ENCODE measurements around the gene GTF3C1.
"Not testable (repeated sequence)": the region's sequence is repeated elsewhere in the genome, so short reads cannot be mapped to it uniquely, and the experiment has no call there.

GTF3C1 gene

DNA sequence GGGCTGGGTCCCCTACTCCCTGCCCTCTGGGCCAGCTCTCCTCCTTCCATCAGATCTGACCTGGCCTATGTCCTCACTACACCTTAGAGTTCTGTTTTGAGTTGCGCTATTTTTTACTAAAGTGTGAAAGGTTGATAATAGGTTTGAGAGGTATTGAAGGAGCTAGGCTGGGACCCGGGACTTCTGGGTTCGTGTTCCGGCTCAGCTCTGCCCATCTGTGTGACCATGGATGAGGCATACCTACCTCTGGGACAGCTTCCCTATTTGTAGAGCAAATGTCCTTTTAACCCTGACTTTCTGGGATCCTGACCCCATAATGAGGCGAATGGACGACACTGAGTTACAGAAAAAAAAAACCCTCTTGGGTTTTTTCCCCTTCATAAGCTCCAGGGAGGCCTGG is 111.8 kb downstream of the GTF3C1 start:
- Histone ChIP-seq H3K36me3 (ENCODE audit: control insufficient read depth in 1 of 2, insufficient read depth in 2 of 2, low read length in 2 of 2) (no peaks in the 10 kb centered on the region), H3K27me3 (ENCODE audit: low read depth, low read length) (no peaks in the 10 kb centered on the region), H3K4me1 (ENCODE audit: control insufficient read depth in 1 of 2, insufficient read depth in 2 of 2, low read length in 2 of 2) (no peaks in the 10 kb centered on the region), H3K4me3 (ENCODE audit: low read depth in 1 of 2, low read length in 2 of 2) (no peak overlapping the region), H3K27ac (ENCODE audit: low read length) (no peak overlapping the region), H3K9me3 (ENCODE audit: control insufficient read depth in 1 of 2, low read length in 2 of 2) (no peaks in the 10 kb centered on the region)

DNA sequence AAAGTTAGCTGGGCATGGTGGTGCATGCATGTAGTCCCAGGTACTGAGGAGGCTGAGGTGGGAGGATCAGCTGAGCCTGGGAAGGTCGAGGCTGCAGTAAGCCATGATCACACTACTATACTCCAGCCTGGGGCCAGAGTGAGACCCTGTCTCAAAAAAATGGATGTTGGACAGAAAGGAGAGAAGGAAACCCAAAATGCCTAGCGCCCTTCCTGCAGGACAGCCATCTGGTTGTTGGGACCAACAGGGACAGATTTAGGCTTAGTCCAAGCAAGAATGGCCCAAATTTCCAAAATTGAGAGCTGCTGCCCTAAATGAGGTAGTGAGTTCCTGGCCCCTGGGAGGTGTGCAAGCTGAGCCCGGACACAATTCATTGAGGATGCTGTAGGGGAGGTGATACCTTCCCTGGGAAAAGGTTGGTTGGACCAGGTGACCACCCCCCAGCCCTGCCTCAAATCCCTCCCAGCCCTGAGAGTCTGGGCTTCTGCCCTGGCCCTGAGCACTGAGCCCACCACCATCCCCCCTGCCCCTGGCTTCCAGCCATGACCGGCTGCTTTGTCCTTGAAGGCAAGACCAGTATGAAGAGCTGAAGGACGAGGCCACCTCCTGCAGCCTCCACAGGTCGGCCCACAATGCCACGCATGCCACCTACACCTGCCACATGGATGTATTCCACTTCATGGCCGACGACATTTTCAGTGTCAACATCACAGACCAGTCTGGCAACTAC is 112.6 kb downstream of the GTF3C1 start:
- no peaks in the 10 kb centered on the region for H3K27me3 ChIP-seq (ENCODE audit: low read depth, low read length)
- no peak overlapping the region for H3K4me3 ChIP-seq (ENCODE audit: low read depth in 1 of 2, low read length in 2 of 2)
- no peaks in the 10 kb centered on the region for H3K36me3 ChIP-seq (ENCODE audit: control insufficient read depth in 1 of 2, insufficient read depth in 2 of 2, low read length in 2 of 2)
- no peaks in the 10 kb centered on the region for H3K9me3 ChIP-seq (ENCODE audit: control insufficient read depth in 1 of 2, low read length in 2 of 2)
- no peaks in the 10 kb centered on the region for H3K4me1 ChIP-seq (ENCODE audit: control insufficient read depth in 1 of 2, insufficient read depth in 2 of 2, low read length in 2 of 2)
- no peak overlapping the region for H3K27ac ChIP-seq (ENCODE audit: low read length)

DNA sequence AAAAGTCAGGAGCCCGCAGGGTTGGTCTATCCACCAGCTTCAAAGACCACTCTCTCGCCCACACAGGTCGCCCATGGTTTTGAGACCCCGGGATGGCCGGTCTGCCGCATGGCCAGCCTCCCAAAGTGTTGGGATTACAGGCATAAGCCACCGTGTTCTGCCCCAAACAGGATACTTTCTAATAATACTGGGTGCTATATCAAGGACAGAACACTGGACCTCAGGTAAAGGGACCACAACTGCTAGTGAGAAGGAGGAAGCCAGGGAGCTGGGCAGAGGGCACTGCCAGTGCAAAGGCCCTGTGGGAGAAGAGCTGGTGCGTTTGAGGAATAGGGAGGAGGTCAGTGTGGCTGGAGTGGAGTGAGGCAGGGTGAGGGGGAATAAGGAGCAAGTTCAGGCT is 113.6 kb downstream of the GTF3C1 start:
- H3K4me1 ChIP-seq (ENCODE audit: control insufficient read depth in 1 of 2, insufficient read depth in 2 of 2, low read length in 2 of 2): no peaks in the 10 kb centered on the region
- H3K4me3 ChIP-seq (ENCODE audit: low read depth in 1 of 2, low read length in 2 of 2): no peak overlapping the region
- H3K27me3 ChIP-seq (ENCODE audit: low read depth, low read length): no peaks in the 10 kb centered on the region
- H3K27ac ChIP-seq (ENCODE audit: low read length): no peak overlapping the region
- H3K9me3 ChIP-seq (ENCODE audit: control insufficient read depth in 1 of 2, low read length in 2 of 2): no peaks in the 10 kb centered on the region
- H3K36me3 ChIP-seq (ENCODE audit: control insufficient read depth in 1 of 2, insufficient read depth in 2 of 2, low read length in 2 of 2): no peaks in the 10 kb centered on the region

DNA sequence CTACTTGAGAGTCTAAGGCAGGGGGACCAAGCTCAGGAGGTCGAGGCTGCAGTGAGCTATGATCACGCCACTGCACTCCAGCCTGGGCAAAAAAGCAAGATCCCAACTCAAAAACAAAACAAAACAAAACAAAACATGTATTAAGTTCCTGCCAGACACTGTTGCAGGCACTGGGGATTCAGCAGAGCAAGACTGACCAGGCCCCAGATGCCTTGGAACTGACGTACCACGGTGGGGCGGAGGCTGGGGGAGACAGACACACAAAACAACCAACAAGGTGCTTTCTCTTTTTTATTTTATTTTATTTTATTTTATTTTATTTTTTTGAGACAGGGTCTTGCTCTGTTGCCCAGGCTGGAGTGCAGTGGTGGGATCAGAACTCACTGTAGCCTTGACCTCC is 114.6 kb downstream of the GTF3C1 start:
- H3K4me3 ChIP-seq (ENCODE audit: low read depth in 1 of 2, low read length in 2 of 2); H3K36me3 ChIP-seq (ENCODE audit: control insufficient read depth in 1 of 2, insufficient read depth in 2 of 2, low read length in 2 of 2); H3K9me3 ChIP-seq (ENCODE audit: control insufficient read depth in 1 of 2, low read length in 2 of 2); H3K27me3 ChIP-seq (ENCODE audit: low read depth, low read length); H3K4me1 ChIP-seq (ENCODE audit: control insufficient read depth in 1 of 2, insufficient read depth in 2 of 2, low read length in 2 of 2); H3K27ac ChIP-seq (ENCODE audit: low read length): not testable (repeated sequence)

DNA sequence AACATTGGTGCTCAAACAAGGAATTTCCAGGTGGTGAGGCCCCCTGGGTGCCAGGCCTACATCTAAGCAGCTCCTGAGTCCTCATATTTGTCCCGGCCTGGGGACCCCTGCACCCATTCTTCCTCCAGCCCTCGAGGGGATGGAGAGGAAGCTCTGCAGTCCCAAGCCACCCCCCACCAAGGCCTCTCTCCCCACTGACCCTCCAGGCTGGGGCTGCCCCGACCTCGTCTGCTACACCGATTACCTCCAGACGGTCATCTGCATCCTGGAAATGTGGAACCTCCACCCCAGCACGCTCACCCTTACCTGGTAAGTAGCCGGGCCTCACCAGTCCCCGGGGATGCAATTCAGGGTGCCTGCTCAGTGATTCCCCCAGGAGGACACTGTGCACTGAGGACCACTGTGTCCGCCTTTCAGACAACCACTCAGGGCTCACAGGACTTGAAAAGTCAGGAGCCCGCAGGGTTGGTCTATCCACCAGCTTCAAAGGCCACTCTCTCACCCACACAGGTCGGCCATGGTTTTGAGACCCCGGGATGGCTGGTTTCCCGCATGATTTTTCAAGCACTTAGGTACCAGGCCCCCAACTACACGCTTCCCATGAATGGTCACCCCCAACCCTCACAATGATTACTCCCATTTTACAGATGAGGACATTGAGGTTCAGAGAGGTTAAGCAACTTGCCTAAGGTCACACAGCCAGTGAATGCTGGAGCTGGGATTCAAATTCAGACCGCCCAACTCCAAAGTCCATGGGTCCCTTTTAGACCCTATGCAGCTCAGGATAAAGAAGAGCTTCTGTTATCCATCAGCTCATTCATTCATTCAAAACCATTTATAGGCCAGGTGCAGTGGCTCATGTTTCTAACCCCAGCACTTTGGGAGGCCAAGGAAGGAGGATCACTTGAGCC is 115.3 kb downstream of the GTF3C1 start:
- Histone ChIP-seq H3K9me3 (ENCODE audit: control insufficient read depth in 1 of 2, low read length in 2 of 2) (no peaks in the 10 kb centered on the region), H3K4me3 (ENCODE audit: low read depth in 1 of 2, low read length in 2 of 2) (no peak overlapping the region), H3K27me3 (ENCODE audit: low read depth, low read length) (no peaks in the 10 kb centered on the region), H3K27ac (ENCODE audit: low read length) (no peak overlapping the region), H3K36me3 (ENCODE audit: control insufficient read depth in 1 of 2, insufficient read depth in 2 of 2, low read length in 2 of 2) (no peaks in the 10 kb centered on the region), H3K4me1 (ENCODE audit: control insufficient read depth in 1 of 2, insufficient read depth in 2 of 2, low read length in 2 of 2) (no peaks in the 10 kb centered on the region)

DNA sequence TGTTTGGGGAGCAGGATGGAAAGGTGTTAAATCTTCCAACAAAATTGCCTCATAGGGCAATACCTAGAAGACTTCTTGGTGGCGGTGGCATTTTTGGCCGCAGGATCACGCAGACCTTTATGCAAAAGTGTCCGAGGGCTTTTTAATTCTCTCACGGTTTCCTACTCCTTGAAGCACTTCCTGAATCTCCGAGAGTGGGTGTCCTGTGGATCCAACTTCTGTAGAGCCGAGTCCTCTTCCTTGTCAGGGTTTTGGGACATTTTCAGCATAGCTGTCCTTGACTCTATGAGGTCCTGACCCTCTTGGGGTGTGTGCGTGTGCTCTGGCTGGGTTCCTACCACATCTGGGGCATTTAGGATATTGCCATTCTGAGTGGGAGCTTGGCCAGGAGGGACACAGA is 116.1 kb downstream of the GTF3C1 start:
- no peaks in the 10 kb centered on the region for H3K36me3 ChIP-seq (ENCODE audit: control insufficient read depth in 1 of 2, insufficient read depth in 2 of 2, low read length in 2 of 2)
- H3K9me3 ChIP-seq (ENCODE audit: control insufficient read depth in 1 of 2, low read length in 2 of 2): no peaks in the 10 kb centered on the region
- H3K4me3 ChIP-seq (ENCODE audit: low read depth in 1 of 2, low read length in 2 of 2): no peak overlapping the region
- H3K4me1 ChIP-seq (ENCODE audit: control insufficient read depth in 1 of 2, insufficient read depth in 2 of 2, low read length in 2 of 2): no peaks in the 10 kb centered on the region
- H3K27me3 ChIP-seq (ENCODE audit: low read depth, low read length): no peaks in the 10 kb centered on the region
- H3K27ac ChIP-seq (ENCODE audit: low read length): no peak overlapping the region

DNA sequence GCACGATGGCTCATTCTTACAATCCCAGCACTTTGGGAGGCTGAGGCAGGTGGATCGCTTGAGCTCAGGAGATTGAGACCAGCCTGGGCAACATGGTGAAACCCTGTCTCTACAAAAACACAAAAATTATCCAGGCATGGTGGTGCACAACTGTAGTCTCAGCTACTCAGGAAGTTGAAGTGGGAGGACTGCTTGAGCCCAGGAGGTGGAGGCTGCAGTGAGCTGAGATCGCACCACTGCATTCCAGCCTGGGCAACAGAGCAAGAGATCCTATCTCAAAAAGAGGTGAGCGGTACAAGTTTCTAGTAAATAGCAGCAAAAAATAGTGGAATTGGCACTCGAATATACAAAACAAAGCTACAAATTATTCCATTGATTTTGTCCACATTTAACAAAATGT is 116.5 kb downstream of the GTF3C1 start:
- not testable (repeated sequence) for H3K36me3 ChIP-seq (ENCODE audit: control insufficient read depth in 1 of 2, insufficient read depth in 2 of 2, low read length in 2 of 2); H3K4me1 ChIP-seq (ENCODE audit: control insufficient read depth in 1 of 2, insufficient read depth in 2 of 2, low read length in 2 of 2); H3K27ac ChIP-seq (ENCODE audit: low read length); H3K27me3 ChIP-seq (ENCODE audit: low read depth, low read length); H3K9me3 ChIP-seq (ENCODE audit: control insufficient read depth in 1 of 2, low read length in 2 of 2); H3K4me3 ChIP-seq (ENCODE audit: low read depth in 1 of 2, low read length in 2 of 2)

DNA sequence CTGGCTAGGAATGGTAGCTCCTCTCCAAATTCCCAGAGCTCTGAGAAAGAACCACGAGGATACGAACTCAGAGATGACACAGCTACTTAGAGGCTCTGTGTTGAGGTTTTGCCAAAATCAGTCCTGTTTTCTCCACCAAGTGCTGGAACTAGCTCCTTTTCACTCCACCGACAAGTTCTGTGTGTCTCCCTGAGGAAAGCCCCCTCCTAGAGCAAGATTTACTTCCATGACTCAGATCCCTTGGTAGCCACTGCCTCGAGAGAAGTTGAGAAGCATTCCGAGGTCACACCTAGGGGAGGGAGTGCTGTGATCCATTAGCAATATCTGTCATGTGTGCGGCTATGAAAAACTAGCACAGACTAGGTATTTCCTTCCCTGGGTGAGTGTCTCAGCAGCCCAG is 117.2 kb downstream of the GTF3C1 start:
- no peaks in the 10 kb centered on the region for H3K27me3 ChIP-seq (ENCODE audit: low read depth, low read length)
- H3K36me3 ChIP-seq (ENCODE audit: control insufficient read depth in 1 of 2, insufficient read depth in 2 of 2, low read length in 2 of 2): no peaks in the 10 kb centered on the region
- H3K27ac ChIP-seq (ENCODE audit: low read length): no peak overlapping the region
- H3K9me3 ChIP-seq (ENCODE audit: control insufficient read depth in 1 of 2, low read length in 2 of 2): no peaks in the 10 kb centered on the region
- no peaks in the 10 kb centered on the region for H3K4me1 ChIP-seq (ENCODE audit: control insufficient read depth in 1 of 2, insufficient read depth in 2 of 2, low read length in 2 of 2)
- H3K4me3 ChIP-seq (ENCODE audit: low read depth in 1 of 2, low read length in 2 of 2): no peak overlapping the region

DNA sequence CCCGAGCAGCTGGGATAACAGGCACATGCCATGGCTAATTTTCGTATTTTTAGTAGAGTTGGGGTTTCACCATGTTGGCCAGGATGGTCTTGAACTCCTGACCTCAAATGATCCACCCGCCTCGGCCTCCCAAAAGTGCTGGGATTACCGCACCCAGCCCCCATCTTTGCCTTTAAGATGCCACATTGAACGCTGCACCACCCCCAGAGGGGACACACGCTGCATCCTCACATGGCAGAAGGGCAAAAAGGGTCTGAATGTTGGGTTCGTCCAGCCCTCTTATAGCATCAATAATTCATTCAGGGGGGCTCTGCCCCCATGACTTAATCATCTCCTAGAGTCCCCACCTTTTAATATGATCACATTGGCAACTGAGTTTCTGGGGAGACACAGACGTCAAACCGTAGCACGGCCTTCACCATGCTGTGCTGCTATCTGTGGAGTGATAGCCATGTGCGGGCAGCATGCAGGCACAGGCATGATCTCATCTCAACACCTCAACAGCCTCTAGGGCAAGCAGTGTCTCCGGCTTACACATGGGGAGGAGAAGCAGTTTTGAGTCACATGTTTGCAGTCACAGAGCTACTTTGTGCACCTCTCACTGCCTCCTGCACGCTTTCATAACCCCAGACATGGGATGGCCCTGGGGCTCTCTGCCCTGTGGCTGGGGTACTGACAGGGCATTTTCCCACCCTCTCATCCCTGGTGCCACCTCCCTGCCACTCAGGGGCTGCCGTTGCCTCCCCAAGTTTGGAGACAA is 117.8 kb downstream of the GTF3C1 start:
- no peaks in the 10 kb centered on the region for H3K4me1 ChIP-seq (ENCODE audit: control insufficient read depth in 1 of 2, insufficient read depth in 2 of 2, low read length in 2 of 2)
- H3K9me3 ChIP-seq (ENCODE audit: control insufficient read depth in 1 of 2, low read length in 2 of 2): no peaks in the 10 kb centered on the region
- no peak overlapping the region for H3K4me3 ChIP-seq (ENCODE audit: low read depth in 1 of 2, low read length in 2 of 2)
- no peak overlapping the region for H3K27ac ChIP-seq (ENCODE audit: low read length)
- no peaks in the 10 kb centered on the region for H3K36me3 ChIP-seq (ENCODE audit: control insufficient read depth in 1 of 2, insufficient read depth in 2 of 2, low read length in 2 of 2)
- H3K27me3 ChIP-seq (ENCODE audit: low read depth, low read length): no peaks in the 10 kb centered on the region

DNA sequence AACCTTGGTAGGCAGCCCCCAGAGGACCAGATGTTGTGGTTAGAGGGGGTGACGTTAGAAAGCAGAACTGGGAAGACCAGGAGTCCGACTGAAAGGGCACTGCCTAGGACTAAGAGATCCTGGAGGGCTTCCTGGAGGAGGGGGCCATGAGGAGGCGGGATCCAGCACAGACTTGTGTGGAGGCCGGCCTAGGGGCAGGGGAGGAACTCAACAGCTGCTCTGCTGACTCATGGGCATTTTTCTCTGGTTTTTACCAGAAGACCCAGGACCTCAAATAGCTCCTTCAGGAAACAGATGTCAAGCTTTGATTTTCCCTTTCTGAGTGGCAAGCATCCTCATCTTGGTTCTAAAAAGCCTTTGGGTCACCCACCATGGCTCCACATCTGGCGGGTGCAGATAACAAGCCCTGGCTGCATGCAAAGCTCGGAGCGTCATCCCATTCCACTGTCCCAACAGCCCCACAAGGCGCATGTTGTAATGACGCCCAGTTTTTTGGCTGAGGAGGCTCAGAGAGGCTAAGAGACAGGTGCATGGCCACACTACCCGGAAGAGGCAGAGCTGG is 118.7 kb downstream of the GTF3C1 start:
- Histone ChIP-seq H3K4me1 (ENCODE audit: control insufficient read depth in 1 of 2, insufficient read depth in 2 of 2, low read length in 2 of 2) (no peaks in the 10 kb centered on the region), H3K27ac (ENCODE audit: low read length) (no peak overlapping the region), H3K36me3 (ENCODE audit: control insufficient read depth in 1 of 2, insufficient read depth in 2 of 2, low read length in 2 of 2) (no peaks in the 10 kb centered on the region), H3K4me3 (ENCODE audit: low read depth in 1 of 2, low read length in 2 of 2) (no peak overlapping the region), H3K27me3 (ENCODE audit: low read depth, low read length) (no peaks in the 10 kb centered on the region), H3K9me3 (ENCODE audit: control insufficient read depth in 1 of 2, low read length in 2 of 2) (no peaks in the 10 kb centered on the region)

DNA sequence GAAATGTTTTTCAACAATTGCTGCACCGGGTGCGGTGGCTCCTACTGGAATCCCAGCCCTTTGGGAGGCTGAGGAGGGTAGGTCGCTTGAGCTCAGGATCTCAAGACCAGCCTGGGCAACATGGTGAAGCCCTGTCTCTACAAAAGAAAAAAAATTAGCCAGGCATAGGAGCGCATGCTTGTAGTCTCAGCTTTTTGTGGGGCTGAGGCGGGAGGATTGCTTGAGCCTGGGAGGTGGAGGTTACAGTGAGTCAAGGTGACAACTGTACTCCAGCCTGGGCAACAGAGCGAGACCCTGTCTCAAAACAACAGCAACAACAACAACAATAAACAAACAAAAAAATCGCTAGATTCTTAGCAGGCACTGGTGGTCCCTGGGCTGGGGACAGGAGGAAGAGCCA is 119.2 kb downstream of the GTF3C1 start:
- Histone ChIP-seq H3K27me3 (ENCODE audit: low read depth, low read length) (no peaks in the 10 kb centered on the region), H3K4me1 (ENCODE audit: control insufficient read depth in 1 of 2, insufficient read depth in 2 of 2, low read length in 2 of 2) (no peaks in the 10 kb centered on the region), H3K27ac (ENCODE audit: low read length) (no peak overlapping the region), H3K9me3 (ENCODE audit: control insufficient read depth in 1 of 2, low read length in 2 of 2) (no peaks in the 10 kb centered on the region), H3K4me3 (ENCODE audit: low read depth in 1 of 2, low read length in 2 of 2) (no peak overlapping the region), H3K36me3 (ENCODE audit: control insufficient read depth in 1 of 2, insufficient read depth in 2 of 2, low read length in 2 of 2) (no peaks in the 10 kb centered on the region)

Measured in muscle layer of duodenum (tissue), 2 donors.